HTERT RPE-1 (cell line): ENCODE measurements around the gene SUSD1.

Experiments used
- in situ Hi-C: fragments of 300-500 bp; cut with MboI; formaldehyde crosslinking; loops from 4 replicates; pipeline ENCODE4 v1.14.3; 2020; ENCODE audit warnings: low sequenced_read_pairs

SUSD1 gene

GRCh38 chr9:112000743-112001142 lies 174.4 kb downstream of the SUSD1 start:
- in situ Hi-C loops: no loop called here

GRCh38 chr9:111999319-111999718 lies 175.8 kb downstream of the SUSD1 start:
- in situ Hi-C loops: no loop called here

GRCh38 chr9:111997831-111998230 lies 177.3 kb downstream of the SUSD1 start:
- in situ Hi-C loops: no loop called here

DNA sequence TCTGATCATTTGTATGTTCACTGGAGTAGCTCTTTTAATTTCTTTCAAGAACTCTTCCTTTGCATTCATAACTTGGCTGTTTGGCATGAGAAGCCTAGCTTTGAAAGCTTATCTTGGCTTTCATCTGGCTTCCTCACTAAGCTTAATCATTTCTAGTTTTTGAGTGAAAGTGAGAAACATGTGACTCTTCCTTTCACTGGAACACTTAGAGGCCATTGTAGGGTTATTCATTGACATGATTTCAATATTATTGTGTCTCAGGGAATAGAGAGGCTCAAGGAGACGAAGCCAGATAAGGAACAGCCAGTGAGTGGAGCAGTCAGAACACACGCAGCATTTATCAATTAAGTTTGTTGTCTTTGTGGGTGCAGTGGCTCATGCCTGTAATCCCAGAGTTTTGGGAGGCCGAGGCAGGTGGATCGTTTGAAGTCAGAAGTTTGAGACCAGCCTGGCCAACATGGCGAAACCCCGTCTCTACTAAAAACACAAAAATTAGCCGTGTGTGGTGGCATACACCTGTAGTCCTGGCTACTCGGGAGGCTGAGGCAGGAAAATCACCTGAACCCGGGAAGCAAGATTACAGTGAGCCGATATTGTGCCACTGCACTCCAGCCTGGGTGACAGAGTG lies 180.2 kb downstream of the SUSD1 start:
- in situ Hi-C loops: no loop called here

- in situ Hi-C loops: no loop called here
Measured at GRCh38 chr9:111993319-111993718, 181.8 kb downstream of the SUSD1 start.

GRCh38 chr9:111992523-111992922 lies 182.6 kb downstream of the SUSD1 start:
- in situ Hi-C loops: no loop called here

DNA sequence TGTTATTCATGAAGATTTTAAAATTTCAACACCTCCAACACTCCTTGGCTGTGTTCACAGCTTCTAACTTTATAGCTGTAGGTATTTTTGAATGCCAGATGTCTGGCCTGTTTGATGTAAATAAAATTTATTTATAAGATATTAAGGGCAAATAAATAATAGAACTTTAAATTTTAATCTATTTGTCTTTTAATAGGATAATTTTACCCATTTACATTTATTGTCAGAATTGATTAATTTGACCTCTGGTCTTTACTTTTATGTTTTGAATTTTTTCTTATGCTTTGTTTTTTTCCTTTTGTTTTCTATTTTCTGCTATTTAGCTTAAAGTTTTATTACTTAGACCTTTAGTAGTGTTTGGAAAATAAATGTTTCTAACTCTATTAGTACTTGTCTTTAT lies 183.9 kb downstream of the SUSD1 start:
- in situ Hi-C loops: no loop called here
